Spleen (tissue), 7 donors: ENCODE data around the gene FOXM1.

ENCODE experiments used
- CTCF ChIP-seq, 11 experiments: fragments of 200-600 bp in 7 of 11; fragments of 450-650 bp in 4 of 11; sonication (generic) in 4 of 11; IDR thresholded peaks in 8 of 11; conservative IDR thresholded peaks in 3 of 11; 1 replicate in 7 of 11; 2 replicates in 4 of 11; pipeline versions ENCODE4 v1.4.0 to v1.8.0; 2016 to 2021; ENCODE audit warnings: antibody characterized with exemption in 11 of 11, inconsistent platforms in 4 of 11, mild to moderate bottlenecking in 1 of 11
- POLR2A ChIP-seq, 3 donors: fragments of 450-650 bp; IDR thresholded peaks; one replicate each; pipeline ENCODE4 v1.5.1; 2017; ENCODE audit warnings: antibody characterized with exemption in 3 of 3, mild to moderate bottlenecking in 1 of 3
- POLR2AphosphoS5 ChIP-seq, 3 donors: sonication (generic); formaldehyde crosslinking; IDR thresholded peaks; one replicate each; pipeline ENCODE4 v1.5.1; 2017; ENCODE audit warnings: antibody characterized with exemption in 3 of 3
- donor health status: DM: no; HTN: no; CAD: no; lungs with moderate emphysema.
- donor health status: DM: no; HTN: no; CAD: no.
- donor health status: DM: no; HTN: no; CAD: no.

GRCh38 chr12:2825132-2825531 is 51.8 kb downstream of the FOXM1 start:
- no peak for TF ChIP-seq CTCF (IDR thresholded peaks at IDR 0.05 in 8 of 11, conservative IDR thresholded peaks at IDR 0.05 in 3 of 11)
- no peak for TF ChIP-seq POLR2A (IDR thresholded peaks at IDR 0.05)
- no peak for TF ChIP-seq POLR2AphosphoS5 (IDR thresholded peaks at IDR 0.05)
